Measurements from ENCODE around the gene PVALB. TPM values are rescaled to one million over a fixed set of nuclear protein-coding genes. Genes with fewer than 3 reads are reported as not detected.

Gene PVALB
- total RNA-seq, 2 donors from 2014 or later, result not detected

DNA sequence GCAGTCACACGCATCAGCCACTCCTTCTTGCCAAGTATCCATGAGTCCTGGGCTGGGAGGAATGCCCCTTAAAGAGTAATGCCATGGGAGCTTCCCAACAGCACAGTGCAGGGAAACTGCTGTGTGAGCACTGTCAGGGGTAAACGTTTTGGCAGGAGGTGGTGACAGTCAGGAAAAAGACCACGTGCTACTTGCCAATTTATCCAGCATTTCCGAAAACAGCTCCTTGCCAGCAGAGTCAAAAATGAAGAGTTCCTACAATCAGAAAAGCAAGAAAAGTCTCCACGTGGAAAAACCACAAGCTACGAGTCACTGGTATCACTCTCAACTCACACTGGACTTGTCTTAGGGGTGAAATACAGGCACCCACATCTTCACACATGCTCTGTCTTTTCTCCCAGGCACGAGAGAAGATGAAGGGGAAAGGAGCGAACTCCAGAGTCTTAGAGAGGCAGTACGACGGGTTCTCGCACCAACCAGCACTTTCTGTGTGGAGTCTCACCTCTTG is 50.8 kb downstream of the PVALB start:
- H3K27ac ChIP-seq, result no peak overlapping the region
- H3K9me3 ChIP-seq, result no peaks in the 10 kb centered on the region
- no peaks in the 10 kb centered on the region for H3K27me3 ChIP-seq
- H3K4me3 ChIP-seq, result no peak overlapping the region
- H3K4me1 ChIP-seq, result peaks cover 0 to 14% of the 10 kb centered on the region in 2 donors
- DNase-seq (ENCODE audit: low spot score), result no peak
- TF ChIP-seq, protein P1, sequence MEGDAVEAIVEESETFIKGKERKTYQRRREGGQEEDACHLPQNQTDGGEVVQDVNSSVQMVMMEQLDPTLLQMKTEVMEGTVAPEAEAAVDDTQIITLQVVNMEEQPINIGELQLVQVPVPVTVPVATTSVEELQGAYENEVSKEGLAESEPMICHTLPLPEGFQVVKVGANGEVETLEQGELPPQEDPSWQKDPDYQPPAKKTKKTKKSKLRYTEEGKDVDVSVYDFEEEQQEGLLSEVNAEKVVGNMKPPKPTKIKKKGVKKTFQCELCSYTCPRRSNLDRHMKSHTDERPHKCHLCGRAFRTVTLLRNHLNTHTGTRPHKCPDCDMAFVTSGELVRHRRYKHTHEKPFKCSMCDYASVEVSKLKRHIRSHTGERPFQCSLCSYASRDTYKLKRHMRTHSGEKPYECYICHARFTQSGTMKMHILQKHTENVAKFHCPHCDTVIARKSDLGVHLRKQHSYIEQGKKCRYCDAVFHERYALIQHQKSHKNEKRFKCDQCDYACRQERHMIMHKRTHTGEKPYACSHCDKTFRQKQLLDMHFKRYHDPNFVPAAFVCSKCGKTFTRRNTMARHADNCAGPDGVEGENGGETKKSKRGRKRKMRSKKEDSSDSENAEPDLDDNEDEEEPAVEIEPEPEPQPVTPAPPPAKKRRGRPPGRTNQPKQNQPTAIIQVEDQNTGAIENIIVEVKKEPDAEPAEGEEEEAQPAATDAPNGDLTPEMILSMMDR (IDR thresholded peaks at IDR 0.05), result no peak
- no peaks in the 10 kb centered on the region for H3K36me3 ChIP-seq

DNA sequence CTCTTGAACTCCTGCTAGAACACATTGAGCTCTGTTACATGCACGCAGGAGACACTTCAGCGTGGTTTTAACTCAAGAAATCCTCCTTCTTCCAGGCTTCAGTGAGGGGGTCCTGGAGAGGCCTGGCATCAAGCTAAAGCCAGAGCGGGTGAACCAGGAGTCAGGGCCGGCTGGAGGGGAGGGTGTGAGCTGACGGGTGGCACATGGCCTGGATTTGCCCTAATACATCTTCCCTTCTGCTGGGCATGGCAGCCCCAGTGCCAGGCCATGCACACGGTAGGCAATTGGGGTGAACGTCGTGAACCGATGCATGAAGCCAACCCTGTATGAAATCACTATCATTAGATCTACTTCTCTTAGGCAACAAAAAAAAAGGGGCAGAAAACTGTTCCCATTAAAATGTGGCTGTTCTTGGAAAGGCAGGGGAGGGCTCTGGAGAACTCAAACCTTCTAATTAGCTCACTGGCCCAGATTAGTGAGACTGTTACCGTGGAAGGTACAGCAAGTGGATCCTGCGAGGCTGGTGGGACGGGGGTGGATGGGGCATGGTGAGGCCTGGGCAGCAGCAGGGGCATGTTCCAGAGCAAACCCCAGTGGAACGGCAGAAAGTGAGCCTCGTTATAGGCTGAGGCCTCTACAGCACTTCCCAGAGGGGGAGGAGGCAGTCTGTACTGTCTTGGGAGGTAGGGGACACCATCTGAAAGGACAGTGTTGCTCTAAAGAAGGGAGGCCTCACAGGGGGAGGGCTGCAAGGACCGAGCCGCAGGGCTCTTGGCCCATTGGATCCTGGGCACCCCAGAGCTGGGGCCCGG is 51.5 kb downstream of the PVALB start:
- peaks cover 0 to 11% of the 10 kb centered on the region in 2 donors for H3K4me1 ChIP-seq
- TF ChIP-seq, protein P1 (IDR thresholded peaks at IDR 0.05), result no peak
- H3K9me3 ChIP-seq, result no peaks in the 10 kb centered on the region
- no peaks in the 10 kb centered on the region for H3K36me3 ChIP-seq
- no peak overlapping the region for H3K4me3 ChIP-seq
- no peak overlapping the region for H3K27ac ChIP-seq
- H3K27me3 ChIP-seq, result no peaks in the 10 kb centered on the region
- no peak for DNase-seq (ENCODE audit: low spot score)

DNA sequence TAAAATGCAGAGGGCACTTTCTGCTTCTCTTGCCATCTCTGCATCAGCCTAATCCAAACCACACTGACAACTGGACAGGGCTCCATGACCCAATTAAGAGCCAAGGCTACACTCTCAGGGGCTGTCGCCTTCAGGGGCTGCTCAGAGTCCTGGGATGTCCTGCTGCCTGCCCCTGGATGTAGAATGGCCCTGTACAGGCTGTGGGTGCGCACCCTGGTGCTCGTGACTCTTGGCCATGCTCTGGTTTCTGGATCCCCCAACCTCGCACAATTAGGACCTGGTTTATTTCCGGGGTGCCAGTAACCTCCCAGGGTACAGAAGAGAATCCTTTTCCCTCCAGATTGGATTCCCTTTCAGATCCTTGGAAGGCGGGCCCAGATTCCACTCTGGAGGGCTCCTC is 52.2 kb downstream of the PVALB start:
- no peak for DNase-seq (ENCODE audit: low spot score)
- no peak overlapping the region for H3K4me3 ChIP-seq
- no peaks in the 10 kb centered on the region for H3K9me3 ChIP-seq
- H3K4me1 ChIP-seq, result peaks cover 0 to 6% of the 10 kb centered on the region in 2 donors
- no peaks in the 10 kb centered on the region for H3K36me3 ChIP-seq
- no peak overlapping the region for H3K27ac ChIP-seq
- TF ChIP-seq, protein P1 (IDR thresholded peaks at IDR 0.05), result no peak
- no peaks in the 10 kb centered on the region for H3K27me3 ChIP-seq

DNA sequence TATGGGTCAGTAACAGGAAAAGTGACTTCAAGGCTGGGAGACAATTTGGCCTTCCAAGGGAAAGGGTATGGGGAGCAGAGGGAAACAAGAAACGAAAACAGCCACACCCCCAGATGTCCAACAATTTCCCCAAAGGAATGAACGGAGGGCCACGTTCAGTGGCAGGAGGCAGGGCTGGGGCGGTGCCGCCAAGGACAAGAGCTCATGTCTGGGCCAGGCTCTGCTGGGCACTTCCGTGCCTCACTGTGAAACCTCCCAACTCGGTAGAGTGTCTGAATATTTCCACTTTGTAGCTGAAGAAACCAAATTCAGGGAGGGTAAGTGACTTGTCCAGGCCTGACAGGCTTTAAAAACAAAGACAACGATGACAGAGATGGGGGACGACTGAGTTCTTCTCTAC is 52.8 kb downstream of the PVALB start:
- H3K27me3 ChIP-seq, result no peaks in the 10 kb centered on the region
- no peak for DNase-seq (ENCODE audit: low spot score)
- no peaks in the 10 kb centered on the region for H3K36me3 ChIP-seq
- no peak overlapping the region for H3K4me3 ChIP-seq
- H3K27ac ChIP-seq, result no peak overlapping the region
- TF ChIP-seq, protein P1 (IDR thresholded peaks at IDR 0.05), result no peak
- H3K9me3 ChIP-seq, result no peaks in the 10 kb centered on the region
- peaks cover 0 to 6% of the 10 kb centered on the region in 2 donors for H3K4me1 ChIP-seq

DNA sequence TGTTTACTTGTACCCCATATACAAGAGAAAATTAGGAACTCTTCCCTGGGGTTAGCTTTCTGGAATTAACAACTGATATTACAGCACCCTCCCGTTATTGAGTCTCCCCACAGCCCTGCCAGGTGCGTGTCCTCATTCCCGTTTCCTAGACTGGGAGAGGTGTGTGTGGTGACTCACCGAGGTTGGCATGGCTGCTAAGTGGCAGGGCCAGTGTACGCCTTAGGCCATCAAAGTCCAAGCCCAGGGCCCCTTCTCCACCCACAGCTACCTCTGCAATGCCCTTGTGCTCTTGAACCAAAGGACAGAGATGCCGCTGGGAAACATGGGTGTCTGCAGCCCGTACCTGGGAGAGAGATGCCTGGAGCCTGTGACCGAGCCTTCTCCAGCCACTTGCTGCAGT is 53.3 kb downstream of the PVALB start:
- DNase-seq (ENCODE audit: low spot score), result no peak
- Histone ChIP-seq H3K4me1 (peaks cover 0 to 6% of the 10 kb centered on the region in 2 donors), H3K9me3 (no peaks in the 10 kb centered on the region), H3K4me3 (no peak overlapping the region), H3K36me3 (no peaks in the 10 kb centered on the region), H3K27me3 (no peaks in the 10 kb centered on the region), H3K27ac (no peak overlapping the region)
- TF ChIP-seq, protein P1 (IDR thresholded peaks at IDR 0.05), result no peak
